Osteoblast (primary cell): ENCODE results near the gene CCDC54. TPM values are rescaled to one million over a fixed set of nuclear protein-coding genes. Genes with fewer than 3 reads are reported as not detected.

Experiments
- DNase-seq: peaks from one replicate; pipeline ENCODE4 v3.0.0; 2011; ENCODE audit warnings: low spot score, mixed read lengths; ENCODE audit not compliant: insufficient read length; ENCODE audit errors: missing footprints
- H2AFZ ChIP-seq: 2 replicates; pipeline ENCODE4 v1.6.0; 2011; ENCODE audit warnings: mild to moderate bottlenecking, low read length
- H3K27ac ChIP-seq: 2 replicates; pipeline ENCODE4 v1.5.1; 2011; ENCODE audit warnings: mild to moderate bottlenecking, low read depth, low read length, moderate library complexity
- H3K27me3 ChIP-seq: 2 replicates; pipeline ENCODE4 v1.6.0; 2012; ENCODE audit warnings: mild to moderate bottlenecking, control low read depth, inconsistent platforms, low read length, moderate library complexity; ENCODE audit not compliant: insufficient read depth
- H3K36me3 ChIP-seq: 2 replicates; pipeline ENCODE4 v1.5.1; 2011; ENCODE audit warnings: mild to moderate bottlenecking, low read length, control low read depth, moderate library complexity; ENCODE audit not compliant: insufficient read depth
- H3K4me1 ChIP-seq: 2 replicates; pipeline ENCODE4 v1.5.1; 2011; ENCODE audit warnings: mild to moderate bottlenecking, low read length, control low read depth, moderate library complexity; ENCODE audit not compliant: insufficient read depth
- H3K4me2 ChIP-seq: 2 replicates; pipeline ENCODE4 v1.6.0; 2011; ENCODE audit warnings: mild to moderate bottlenecking, low read length; ENCODE audit not compliant: insufficient read depth
- H3K4me3 ChIP-seq: fragments of 200-600 bp; sonication (generic); 3 replicates; pipeline ENCODE4 v1.5.1; 2012; ENCODE audit warnings: mild to moderate bottlenecking, low read length, inconsistent platforms; ENCODE audit not compliant: insufficient read depth
- H3K79me2 ChIP-seq: 2 replicates; pipeline ENCODE4 v1.6.0; 2012; ENCODE audit warnings: mild to moderate bottlenecking, low read length, control low read depth, inconsistent platforms; ENCODE audit not compliant: insufficient read depth
- H3K9me3 ChIP-seq: 2 replicates; pipeline ENCODE4 v1.5.1; 2011; ENCODE audit warnings: low read depth, low read length, control low read depth
- H4K20me1 ChIP-seq: 2 replicates; pipeline ENCODE4 v1.6.0; 2012; ENCODE audit warnings: mild to moderate bottlenecking, low read length, control low read depth; ENCODE audit not compliant: insufficient read depth
- total RNA-seq: library from RNA; depleted of rRNA; stranded (reverse); fragments of >200 nt; gene quantifications from 2 replicates; pipeline ENCODE4 v1.2.3, GENCODE V29; 2012
- TF ChIP-seq, protein P1 (sequence below): IDR thresholded peaks from 2 replicates; pipeline ENCODE4 v1.5.1; 2011; ENCODE audit warnings: mild to moderate bottlenecking, low read depth, low read length, moderate library complexity; ENCODE audit errors: extremely low read depth

Gene CCDC54
- total RNA-seq, 1 donor, result not detected

DNA sequence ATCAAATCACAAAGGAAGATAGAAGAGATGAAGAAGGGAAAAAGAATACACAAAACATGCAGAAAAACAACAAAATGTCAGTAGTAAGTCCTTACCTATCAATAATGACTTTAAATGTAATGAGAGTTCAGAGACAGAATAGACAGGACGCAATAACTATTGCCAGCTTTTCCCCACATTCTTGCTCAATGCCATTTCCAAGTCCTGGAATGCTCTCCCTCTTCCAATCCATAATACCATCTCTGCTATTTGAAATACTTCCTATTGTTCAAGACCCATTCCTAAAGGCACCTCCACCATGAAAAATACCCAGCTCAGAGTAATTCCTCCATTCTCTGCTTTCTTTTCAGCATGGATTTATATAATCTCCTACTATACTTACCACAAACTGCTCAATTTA, 33.4 kb downstream of the CCDC54 start:
- no peaks in the 10 kb centered on the region for H3K27me3 ChIP-seq
- no peak overlapping the region for H3K27ac ChIP-seq
- no peak overlapping the region for H3K4me3 ChIP-seq
- H3K36me3 ChIP-seq, result no peaks in the 10 kb centered on the region
- DNase-seq, result no peak
- no peak overlapping the region for H3K4me2 ChIP-seq
- H3K4me1 ChIP-seq, result no peaks in the 10 kb centered on the region
- no peak overlapping the region for H2AFZ ChIP-seq
- H3K9me3 ChIP-seq, result peaks cover 5% of the 10 kb centered on the region
- TF ChIP-seq, protein P1, sequence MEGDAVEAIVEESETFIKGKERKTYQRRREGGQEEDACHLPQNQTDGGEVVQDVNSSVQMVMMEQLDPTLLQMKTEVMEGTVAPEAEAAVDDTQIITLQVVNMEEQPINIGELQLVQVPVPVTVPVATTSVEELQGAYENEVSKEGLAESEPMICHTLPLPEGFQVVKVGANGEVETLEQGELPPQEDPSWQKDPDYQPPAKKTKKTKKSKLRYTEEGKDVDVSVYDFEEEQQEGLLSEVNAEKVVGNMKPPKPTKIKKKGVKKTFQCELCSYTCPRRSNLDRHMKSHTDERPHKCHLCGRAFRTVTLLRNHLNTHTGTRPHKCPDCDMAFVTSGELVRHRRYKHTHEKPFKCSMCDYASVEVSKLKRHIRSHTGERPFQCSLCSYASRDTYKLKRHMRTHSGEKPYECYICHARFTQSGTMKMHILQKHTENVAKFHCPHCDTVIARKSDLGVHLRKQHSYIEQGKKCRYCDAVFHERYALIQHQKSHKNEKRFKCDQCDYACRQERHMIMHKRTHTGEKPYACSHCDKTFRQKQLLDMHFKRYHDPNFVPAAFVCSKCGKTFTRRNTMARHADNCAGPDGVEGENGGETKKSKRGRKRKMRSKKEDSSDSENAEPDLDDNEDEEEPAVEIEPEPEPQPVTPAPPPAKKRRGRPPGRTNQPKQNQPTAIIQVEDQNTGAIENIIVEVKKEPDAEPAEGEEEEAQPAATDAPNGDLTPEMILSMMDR, result no peak
- H4K20me1 ChIP-seq, result no peaks in the 10 kb centered on the region
- H3K79me2 ChIP-seq, result no peaks in the 10 kb centered on the region

DNA sequence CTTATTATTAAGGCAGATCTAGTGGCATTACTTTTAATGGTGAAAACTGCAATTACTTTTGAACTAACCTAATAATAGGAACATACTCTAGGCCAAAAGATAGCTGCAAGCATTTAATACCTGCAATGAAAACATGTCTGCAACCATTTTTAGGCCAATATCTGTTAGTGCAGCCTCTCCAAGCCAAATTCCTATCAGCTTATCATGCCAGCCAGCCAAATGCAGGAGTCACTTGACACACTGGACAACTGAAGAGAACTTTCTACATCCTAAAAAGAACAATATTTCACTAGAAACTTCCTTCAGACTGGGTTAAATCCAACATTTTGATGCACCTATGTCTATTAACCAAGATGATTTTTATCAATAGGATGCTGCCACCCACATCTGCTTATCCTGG, 33.8 kb downstream of the CCDC54 start:
- Histone ChIP-seq H3K79me2 (no peaks in the 10 kb centered on the region), H3K4me3 (no peak overlapping the region), H3K9me3 (peaks cover 5% of the 10 kb centered on the region), H3K36me3 (no peaks in the 10 kb centered on the region), H4K20me1 (no peaks in the 10 kb centered on the region), H2AFZ (no peak overlapping the region), H3K4me2 (no peak overlapping the region), H3K27me3 (no peaks in the 10 kb centered on the region), H3K27ac (no peak overlapping the region), H3K4me1 (no peaks in the 10 kb centered on the region)
- TF ChIP-seq, protein P1, result no peak
- DNase-seq, result no peak

DNA sequence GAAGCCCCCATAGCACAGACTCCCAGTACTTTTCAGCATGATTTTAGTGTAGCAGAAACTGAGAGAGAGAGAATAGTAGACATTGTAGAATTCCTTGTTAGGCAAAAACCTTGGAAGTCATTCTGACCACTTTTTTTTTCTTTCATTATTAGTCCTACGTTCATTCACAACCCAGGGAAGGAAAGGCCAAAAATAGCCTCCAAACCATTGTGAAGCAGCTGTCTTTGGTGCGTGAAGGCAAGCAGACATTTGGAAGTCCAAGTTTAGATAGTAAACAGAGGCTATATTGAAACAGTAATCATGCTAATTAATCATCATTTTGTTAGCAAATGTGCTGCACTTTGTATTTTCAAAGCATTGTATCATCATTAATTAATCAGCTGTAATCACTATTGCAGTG, 34.5 kb downstream of the CCDC54 start:
- H3K27ac ChIP-seq, result no peak overlapping the region
- H3K4me2 ChIP-seq, result no peak overlapping the region
- DNase-seq, result no peak
- no peaks in the 10 kb centered on the region for H3K79me2 ChIP-seq
- H3K4me3 ChIP-seq, result no peak overlapping the region
- no peaks in the 10 kb centered on the region for H4K20me1 ChIP-seq
- no peaks in the 10 kb centered on the region for H3K27me3 ChIP-seq
- TF ChIP-seq, protein P1, result no peak
- H3K36me3 ChIP-seq, result no peaks in the 10 kb centered on the region
- no peaks in the 10 kb centered on the region for H3K4me1 ChIP-seq
- H3K9me3 ChIP-seq, result peaks cover 5% of the 10 kb centered on the region
- no peak overlapping the region for H2AFZ ChIP-seq

- no peaks in the 10 kb centered on the region for H3K4me1 ChIP-seq
- H4K20me1 ChIP-seq, result no peaks in the 10 kb centered on the region
- peaks cover 5% of the 10 kb centered on the region for H3K9me3 ChIP-seq
- H3K36me3 ChIP-seq, result no peaks in the 10 kb centered on the region
- H2AFZ ChIP-seq, result no peak overlapping the region
- H3K4me2 ChIP-seq, result no peak overlapping the region
- no peak for DNase-seq
- H3K27ac ChIP-seq, result no peak overlapping the region
- TF ChIP-seq, protein P1, result no peak
- H3K27me3 ChIP-seq, result no peaks in the 10 kb centered on the region
- no peaks in the 10 kb centered on the region for H3K79me2 ChIP-seq
- H3K4me3 ChIP-seq, result no peak overlapping the region
These were observed 35.1 kb downstream of the CCDC54 start for GRCh38 chr3:107412376-107412775.
